Stimulated activated naive CD8-positive, alpha-beta T cell treated with anti-CD3 and anti-CD28 coated beads, Interleukin-15, Interleukin-2, amounts not matched to agents 100 U/mL and 50 U/mL, for 24 hours (primary cell): ENCODE measurements around the gene CLCA4.

ENCODE experiments used
- ATAC-seq: fragments of 150-1000 bp; cut with Tn5 transposase; one replicate; pipeline ENCODE4 v1.10.0; 2021
- DNase-seq: peaks from one replicate; pipeline ENCODE4 v3.0.0; 2021

The CLCA4 gene, protein sequence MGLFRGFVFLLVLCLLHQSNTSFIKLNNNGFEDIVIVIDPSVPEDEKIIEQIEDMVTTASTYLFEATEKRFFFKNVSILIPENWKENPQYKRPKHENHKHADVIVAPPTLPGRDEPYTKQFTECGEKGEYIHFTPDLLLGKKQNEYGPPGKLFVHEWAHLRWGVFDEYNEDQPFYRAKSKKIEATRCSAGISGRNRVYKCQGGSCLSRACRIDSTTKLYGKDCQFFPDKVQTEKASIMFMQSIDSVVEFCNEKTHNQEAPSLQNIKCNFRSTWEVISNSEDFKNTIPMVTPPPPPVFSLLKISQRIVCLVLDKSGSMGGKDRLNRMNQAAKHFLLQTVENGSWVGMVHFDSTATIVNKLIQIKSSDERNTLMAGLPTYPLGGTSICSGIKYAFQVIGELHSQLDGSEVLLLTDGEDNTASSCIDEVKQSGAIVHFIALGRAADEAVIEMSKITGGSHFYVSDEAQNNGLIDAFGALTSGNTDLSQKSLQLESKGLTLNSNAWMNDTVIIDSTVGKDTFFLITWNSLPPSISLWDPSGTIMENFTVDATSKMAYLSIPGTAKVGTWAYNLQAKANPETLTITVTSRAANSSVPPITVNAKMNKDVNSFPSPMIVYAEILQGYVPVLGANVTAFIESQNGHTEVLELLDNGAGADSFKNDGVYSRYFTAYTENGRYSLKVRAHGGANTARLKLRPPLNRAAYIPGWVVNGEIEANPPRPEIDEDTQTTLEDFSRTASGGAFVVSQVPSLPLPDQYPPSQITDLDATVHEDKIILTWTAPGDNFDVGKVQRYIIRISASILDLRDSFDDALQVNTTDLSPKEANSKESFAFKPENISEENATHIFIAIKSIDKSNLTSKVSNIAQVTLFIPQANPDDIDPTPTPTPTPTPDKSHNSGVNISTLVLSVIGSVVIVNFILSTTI

DNA sequence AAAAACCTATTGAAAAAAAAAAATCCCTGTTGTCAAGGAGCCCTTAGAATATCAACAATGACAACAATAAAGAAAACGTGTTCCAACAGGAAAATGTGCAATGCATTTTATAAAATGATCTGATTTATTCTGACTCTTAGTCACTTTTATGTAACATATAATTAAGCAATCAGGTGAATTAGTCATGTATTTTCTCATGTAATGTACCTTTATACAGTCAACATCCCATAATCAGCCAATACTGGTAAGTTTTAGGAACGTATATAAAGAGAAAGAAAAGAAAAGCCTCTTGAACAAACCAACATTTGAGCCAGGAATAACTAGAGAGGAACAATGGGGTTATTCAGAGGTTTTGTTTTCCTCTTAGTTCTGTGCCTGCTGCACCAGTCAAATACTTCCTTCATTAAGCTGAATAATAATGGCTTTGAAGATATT, at the start of gene CLCA4:
TSS of gene CLCA4 (plus strand) at position 292 of the 435 bp plus-strand sequence. CDS start at position 334, 42 bp downstream.
- ATAC-seq (no peak), DNase-seq (no peak)

DNA sequence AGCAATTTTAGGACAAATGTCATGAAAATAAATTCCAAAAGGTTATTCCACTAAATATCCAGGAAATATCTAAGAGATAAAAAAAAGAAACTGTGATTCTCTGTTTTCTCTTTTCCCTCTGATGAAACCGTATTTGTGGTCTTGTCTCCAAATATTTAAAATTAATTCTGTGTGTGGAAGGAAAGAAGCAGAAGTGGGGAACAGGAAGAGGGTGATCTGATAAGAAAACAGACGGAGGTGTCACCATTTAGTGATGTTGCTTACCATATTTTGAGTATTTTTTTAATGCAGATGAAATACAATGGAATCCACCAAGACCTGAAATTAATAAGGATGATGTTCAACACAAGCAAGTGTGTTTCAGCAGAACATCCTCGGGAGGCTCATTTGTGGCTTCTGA, 48.6 kb upstream of the CLCA4 start:
- no peak for DNase-seq
- ATAC-seq: no peak

DNA sequence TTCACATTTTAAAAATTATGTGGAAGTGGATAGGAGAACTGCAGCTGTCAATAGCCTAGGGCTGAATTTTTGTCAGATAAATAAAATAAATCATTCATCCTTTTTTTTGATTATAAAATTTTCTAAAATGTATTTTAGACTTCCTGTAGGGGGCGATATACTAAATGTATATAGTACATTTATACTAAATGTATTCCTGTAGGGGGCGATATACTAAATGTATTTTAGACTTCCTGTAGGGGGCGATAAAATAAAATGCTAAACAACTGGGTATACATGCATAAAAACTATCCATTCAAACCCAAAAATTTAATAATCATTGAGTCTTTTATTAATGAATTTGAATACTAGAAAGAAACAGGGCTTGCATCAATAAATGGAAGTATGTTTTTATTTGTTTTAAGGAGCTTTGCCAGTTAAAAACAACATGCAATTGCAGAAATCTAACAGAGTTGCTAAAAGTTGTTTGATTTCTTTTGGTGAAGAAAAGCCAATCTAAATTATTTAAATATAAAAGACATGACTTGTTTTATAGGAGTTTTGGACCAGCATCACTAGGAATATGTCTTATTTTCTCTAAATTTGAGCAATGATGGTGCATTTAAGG, 46.8 kb upstream of the CLCA4 start:
- ATAC-seq (no peak), DNase-seq (no peak)

DNA sequence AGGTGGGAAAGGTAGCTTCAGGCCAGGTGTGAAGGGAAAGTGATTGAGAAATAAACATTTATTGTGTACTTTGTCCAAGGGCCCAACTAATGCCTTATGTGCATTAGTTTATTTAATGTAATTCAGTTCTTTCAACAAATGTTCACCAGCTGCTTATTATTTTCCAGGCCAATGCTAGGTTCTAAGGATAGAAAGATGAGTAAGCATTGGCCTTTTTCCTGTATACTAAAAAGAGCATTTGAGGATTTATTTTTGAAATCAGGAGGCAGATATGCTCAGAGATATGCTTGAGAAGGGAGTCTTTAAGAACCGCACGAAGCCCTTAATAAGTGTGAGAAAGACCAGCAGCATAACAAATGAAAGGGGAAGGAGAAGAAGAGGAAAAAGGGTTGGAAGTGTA, 46.2 kb upstream of the CLCA4 start:
- ATAC-seq: no peak
- DNase-seq: no peak

DNA sequence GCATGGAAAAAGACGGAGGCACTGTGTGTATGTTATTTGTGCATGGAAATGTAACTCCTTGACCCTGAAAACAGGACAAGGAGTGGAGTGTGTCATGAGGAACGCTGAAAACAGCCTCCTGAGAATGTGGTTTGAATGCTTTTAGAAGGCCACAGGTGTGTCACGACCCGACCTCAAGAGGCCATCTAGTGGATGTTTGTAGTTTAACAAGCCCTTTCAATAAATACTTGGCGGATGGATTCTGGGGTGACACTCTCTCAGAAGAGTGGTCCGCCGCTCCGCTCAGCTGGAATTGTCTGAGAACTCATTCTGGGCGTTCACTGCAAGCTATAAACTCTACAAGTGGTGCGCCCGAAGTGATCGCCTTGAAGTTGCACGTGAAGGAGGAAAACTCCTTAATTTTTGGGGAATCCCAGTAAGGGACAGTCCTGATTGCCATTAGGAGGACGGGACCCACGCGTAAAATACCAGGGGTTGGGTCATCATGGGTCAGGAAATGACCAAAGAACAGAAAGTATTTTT, 44.7 kb upstream of the CLCA4 start:
- ATAC-seq (peak; percentile 74), DNase-seq (peak; percentile 30)

DNA sequence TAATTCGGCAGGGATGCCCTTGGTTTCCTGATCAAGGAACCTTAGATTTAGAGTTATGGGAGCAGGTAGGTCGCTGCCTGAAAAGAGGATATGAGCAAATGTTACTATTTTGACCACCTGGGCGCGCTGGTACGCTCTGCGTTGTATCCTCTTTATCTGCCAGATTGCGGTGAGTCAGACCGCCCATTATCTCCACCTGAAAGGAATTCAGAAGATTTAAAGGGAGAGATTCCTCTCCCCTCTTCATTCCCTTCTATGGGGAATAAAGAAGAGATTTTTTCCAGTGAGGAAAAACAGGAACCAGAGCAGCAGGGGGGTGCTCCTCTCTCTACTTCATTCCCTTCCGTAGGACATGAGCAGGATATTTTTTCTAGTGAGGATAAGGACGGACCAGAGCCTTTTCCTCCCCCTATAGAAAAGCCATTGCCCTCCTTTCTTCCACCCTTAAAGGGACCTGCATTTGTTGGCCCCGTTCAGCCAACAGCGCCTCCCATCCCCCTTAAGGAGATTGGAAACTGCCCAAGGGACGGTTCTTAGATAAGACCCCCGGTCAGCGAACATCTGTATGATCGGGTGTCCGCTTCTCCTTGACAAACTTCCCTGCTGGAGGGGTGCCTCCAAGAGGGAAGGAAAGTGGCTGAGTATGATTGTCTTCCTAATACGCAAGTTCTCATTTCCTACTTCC, 44.0 kb upstream of the CLCA4 start:
- peak; percentile 15 for DNase-seq
- ATAC-seq: no peak

DNA sequence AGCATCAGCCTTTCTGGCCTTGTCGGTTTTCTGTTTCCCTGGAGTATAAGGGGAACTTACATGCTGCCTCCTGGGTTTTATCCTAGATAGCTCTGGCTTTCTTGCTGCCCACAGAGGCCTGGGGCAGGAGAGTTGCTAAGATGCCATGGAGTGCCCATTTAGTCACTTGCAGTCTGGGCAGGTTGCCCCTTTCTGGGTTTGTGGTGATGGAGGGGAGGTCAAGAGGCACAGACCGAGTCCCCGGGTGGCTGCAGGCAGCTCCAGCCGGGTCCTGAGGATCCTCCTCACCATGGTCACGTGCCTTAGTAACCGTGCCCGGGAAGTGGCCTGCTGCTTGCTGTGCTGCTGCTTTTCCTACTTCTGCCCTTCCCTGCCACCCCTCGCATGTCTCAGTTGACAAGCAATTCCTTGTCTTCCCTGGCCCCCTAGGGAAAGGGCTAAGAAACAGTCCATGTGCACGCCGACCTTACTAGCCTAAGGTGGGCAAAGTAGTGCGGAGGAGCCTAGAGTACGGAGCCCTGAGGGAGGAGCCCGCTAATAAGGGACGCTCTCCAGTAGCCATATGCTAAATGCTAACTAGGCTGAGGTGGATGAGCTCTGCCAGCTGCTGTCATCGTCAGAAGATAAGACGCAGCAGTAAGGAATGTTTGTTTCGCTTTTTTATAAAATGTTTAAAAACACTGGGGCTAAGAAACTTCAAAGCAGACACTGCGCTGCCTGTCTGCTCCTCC, 43.3 kb upstream of the CLCA4 start:
- ATAC-seq (no peak), DNase-seq (no peak)

DNA sequence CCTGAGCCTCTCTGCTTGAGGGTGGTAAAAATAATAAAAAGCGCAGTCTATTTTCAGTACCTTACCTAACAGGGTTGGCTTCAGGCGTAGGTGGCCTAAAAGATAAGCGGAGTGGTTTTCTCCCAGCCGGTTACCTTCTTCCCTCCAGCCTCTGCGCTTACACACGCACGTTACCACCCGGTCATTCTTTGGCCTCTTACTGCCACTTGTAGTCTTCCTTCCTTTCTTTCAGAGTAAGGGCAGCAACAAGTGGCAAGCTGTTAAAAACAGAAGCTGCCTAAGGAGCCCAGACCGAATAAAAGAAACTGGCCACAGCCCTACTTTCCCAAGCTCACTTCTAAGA, 42.8 kb upstream of the CLCA4 start:
- ATAC-seq: no peak
- no peak for DNase-seq

DNA sequence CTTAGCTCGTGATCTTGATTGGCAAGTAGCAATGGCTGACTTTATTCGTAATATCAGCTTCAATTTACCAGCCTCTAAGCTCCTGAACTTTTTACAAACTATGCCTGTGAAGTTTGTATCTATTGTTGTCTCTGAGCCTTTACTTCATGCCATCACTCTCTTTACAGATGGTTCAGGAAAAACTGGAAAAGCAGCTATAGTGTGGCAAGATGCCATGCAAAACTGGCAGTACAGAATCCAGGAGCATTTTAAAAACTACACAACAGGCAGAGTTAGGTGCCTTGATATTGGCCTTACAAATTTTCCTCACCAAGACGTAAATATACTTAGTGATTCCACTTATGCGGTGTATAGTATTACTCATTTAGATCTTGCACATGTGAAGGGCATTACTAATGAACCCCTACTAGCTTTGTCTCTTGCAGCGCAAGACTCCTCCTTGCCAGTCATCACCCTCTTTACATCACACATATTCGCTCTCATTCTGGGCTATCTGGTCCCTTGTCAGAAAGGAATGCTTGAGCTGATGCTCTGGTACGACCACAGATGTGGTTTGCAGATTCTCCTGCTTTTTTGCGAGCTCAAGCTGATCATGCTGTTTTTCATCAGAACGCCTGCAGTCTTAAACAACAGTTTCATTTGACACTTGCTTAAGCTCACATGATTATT, 41.8 kb upstream of the CLCA4 start:
- DNase-seq: no peak
- ATAC-seq: no peak

DNA sequence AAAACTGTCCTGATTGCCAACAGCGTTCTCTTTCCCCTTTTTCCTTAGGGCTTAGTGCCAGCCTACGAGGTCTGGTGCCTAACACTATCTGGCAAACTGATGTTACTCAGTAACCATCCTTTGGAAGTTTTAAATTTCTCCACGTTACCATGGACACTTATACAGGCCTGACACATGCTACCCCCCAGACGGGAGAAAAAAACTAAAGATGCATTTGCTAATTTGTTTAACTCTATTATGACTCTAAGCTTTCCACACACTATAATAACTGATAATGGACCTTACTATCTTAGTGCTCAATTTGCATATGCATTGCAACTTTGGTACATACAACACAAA, 41.3 kb upstream of the CLCA4 start:
- no peak for ATAC-seq
- no peak for DNase-seq

DNA sequence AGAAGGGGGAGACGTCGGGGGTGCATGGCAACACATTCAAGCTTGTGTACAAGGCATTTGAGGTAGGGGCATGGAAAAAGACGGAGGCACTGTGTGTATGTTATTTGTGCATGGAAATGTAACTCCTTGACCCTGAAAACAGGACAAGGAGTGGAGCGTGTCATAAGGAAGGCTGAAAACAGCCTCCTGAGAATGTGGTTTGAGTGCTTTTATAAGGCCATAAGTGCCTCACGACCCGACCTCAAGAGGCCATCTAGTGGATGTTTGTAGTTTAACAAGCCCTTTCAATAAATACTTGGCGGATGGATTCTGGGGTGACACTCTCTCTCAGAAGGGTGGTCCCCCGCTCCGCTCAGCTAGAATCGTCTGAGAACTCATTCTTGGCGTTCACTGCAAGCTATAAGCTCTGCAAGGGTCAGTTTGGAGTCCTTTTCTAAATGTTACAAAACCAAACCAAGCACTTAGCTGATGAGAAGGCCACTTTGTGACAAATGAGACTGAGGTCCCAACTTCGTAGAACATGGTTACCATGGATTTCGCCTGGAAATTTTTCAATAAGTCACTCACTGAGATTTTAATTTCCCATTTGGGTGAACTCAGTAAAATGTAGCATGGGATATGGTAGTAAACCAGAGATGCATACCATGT, 38.8 kb upstream of the CLCA4 start:
- ATAC-seq: no peak

DNA sequence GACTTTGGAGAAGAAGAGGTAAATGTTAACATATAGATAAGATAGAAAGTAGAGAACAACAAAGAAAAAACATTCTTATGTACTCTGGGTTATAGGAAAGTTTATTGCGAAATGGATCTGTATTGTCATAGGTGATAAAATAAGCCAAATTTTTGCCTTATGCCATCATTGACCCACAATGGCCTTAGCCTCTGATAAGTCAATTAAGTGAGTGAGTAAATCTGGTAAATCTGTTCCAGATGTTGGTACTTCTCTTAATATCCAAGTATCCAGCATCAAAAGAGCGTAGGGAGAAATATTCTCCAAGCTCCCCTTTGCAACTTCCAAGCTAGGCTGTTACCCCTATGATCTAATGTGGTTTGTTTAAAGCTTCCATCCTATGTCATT, 38.3 kb upstream of the CLCA4 start:
- DNase-seq: no peak
- no peak for ATAC-seq

More for the DNA sequence above, 38.8 kb upstream of the CLCA4 start:
- no peak for DNase-seq

DNA sequence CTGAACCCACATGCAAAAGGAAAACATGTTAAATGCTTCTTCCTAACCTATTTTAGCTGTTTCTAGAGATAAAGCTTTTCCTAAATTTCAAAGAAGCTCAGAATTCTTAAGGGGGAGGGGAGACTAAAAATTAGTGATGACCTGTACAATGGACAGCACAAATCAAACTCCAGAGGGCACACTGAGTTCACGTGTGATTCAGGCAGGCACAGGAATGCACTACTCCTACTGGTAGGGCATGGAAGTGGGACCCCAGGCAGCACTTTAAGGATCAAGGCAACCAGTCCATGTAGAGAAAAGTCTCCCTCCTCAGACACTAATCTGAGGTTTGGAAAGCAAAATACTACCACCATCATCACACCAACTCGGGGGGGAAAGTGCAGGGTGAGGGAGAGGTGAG, 31.3 kb upstream of the CLCA4 start:
- ATAC-seq: no peak
- no peak for DNase-seq

DNA sequence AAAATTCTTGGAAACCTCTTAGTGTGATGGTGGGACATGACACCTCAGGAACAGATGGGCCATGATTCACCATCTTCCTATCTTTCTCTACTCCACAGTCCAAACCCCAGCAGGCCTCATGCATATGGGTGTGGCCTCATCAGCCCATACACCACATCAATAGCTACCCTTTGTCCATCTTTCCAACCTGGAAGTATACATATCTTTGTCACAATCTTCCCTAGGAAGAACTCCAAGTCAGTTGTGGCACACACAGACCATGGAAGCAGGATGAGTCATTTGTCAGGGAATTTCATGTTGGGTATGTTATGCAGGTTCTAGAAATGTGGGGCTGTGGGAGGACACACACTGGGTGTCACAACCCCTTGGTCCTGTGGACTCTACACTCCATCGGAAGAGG, 30.5 kb upstream of the CLCA4 start:
- no peak for DNase-seq
- ATAC-seq: no peak

DNA sequence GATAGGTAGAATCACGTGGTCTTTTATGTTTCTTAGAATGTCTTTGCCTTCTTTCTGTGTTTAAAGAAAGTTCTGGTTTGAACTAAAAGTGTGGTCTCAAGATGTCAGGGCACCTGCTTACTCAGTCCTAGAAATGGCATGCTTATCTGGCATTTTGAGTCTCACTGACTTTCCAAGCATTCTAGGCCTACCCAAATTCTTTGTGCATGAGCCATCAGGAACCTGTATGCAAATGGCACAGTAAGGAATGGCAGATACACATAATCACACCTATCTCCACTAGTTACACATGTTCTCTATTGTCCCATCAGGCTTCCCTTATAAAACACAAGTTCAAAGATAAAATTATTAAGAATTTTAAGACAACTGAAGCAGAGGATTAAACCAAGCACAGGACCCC, 29.5 kb upstream of the CLCA4 start:
- DNase-seq (no peak), ATAC-seq (no peak)

DNA sequence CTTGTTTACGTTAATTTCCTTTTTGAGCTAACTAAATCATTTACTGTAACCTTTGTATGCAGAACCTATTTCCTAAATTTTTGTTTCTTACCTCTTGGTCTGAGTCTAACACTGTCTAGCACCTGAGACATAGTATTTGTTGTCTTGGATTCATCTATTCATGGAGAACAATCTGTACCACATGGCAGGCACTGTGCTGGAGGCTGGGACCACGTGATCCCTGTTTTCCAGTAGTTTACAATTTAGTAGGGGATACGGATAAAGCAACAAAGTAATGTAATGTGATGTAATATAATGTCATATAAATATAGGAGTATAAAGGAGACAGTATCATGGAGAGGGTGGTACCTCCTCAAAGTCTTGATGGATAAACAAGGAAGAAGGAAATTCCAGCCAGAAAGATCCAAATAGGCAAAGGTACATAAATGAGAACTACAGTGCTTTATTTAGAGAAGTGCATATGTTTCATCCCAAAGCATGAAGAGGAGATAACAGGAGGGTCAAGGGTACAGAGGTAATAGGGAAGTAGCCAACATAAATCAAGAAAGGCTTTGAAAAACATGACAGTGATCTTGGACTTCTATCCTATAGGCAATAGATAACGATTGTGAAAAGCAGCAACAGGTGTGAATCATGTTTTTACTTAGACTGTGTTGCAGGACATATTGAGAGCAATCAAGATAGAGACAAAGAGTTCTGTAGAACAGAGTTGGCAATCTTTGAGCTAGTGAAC, 25.9 kb upstream of the CLCA4 start:
- DNase-seq: no peak
- ATAC-seq: no peak

DNA sequence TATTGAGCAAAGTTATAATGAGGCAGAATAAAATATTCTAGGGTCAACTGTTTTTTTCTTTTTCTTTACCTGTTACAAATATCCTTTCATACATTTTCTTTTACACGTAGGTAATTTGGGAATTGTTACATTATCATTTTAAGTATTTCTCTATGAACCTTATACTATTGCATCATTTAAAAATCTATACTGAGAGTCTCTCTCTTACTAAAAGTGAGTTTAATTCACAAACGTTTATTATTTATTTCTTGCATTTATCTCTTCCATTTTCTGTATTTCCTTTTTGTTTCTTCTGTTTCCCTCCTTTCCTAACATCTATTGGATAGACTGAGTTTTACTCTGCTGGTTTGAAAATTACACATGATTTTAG, 25.4 kb upstream of the CLCA4 start:
- DNase-seq (no peak), ATAC-seq (no peak)

DNA sequence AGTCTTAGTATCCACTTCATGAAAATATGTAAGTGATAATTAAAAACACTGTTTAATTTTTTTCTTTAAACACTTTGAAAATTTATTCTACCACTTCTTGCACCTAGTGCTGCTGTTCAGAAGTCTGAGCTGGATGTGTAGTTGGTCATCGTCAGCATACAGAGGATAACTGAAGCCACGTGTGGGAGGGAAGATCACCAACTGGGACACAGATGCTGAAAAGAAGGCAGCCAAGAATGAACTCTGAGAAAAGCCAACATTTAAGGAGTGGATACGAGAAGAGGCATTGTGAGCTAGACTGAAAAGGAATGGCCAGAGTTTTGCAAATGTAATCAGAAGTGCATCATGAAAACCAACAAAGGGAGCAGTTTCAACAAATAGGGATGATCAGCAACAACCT, 24.6 kb upstream of the CLCA4 start:
- ATAC-seq (no peak), DNase-seq (no peak)

DNA sequence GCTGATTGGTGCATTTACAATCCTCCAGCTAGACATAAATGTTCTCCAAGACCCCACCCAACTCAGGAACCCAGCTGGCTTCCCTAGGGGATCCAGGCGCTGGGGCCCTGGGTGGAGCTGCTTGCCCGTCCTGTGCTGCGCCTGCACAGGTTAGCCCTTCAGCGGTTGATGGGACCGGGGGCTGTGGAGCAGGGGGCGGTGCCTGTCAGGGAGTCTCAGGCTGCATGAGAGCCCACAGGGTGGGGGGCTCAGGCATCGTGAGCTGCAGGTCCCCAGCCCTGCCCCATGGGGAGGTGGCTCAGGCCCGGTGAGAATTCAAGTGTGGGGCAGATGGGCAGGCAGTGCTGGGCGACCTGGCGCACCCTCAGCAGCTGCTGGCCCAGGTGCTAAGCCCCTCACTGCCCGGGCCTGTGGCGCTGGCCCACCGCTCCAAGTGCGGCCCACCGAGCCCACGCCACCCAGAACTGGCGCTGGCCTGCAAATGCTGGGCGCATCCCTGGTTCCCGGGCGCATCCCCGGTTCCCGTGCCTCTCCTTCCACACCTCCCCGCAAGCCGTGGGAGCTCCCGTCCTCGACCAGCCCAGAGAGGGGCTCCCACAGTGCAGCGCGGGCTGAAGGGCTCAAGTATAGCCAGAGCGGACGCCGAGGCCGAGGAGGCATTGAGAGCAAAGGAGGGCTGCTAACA, 23.1 kb upstream of the CLCA4 start:
- ATAC-seq (no peak), DNase-seq (no peak)
